ENCODE results near the gene KCNIP1.

DNA sequence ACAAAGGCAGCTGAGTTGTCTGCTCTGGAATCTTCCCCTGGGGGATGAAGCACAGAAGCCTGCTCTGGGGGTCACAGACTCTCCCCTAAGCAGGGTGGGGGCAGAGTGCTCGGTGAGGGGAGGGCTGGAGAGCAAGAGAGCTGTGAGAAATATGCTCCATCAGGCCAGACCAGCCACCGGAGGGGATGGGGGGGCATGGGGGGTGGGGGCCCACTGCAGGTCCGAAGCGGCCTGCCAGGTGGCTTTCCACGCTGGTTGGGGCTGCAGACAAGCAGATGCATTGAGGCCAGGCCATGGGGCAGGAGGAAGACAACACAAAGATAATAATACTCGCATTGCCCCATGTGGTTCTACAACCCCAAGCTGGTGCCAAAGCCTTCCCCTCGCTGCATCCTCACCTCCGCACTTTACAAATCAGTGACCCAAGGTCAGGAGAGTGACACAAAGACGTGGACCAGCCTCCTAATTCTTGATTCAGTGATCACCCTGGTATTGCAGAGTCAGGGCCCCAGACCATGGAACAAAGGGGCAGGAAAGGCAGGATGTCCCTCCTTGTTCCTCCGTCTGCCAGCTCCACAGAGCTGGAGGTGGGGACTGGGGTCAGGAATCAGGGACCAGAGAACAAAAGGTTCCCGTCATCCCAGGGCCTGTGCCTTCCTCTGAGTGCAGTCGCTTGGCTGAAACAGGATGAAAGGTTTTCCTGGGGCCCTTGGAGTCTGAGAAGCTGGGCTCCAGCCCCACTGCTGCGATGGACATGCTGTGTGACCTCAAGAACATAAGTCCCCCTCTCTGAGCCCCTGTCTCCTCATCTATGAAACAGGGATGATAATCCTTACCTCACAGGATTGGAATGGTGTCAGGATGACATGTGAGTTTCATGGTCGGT lies 242.5 kb downstream of the KCNIP1 start:
- no peak for TF ChIP-seq POLR2AphosphoS5 (IDR thresholded peaks at IDR 0.05)
- TF ChIP-seq EP300 (IDR thresholded peaks at IDR 0.05): no peak

Data from gastroesophageal sphincter (tissue), 2 donors.